HL-60 (cell line): ENCODE results near the gene NCAPH2.

ENCODE experiments used
- DNase-seq, 2 experiments: peaks; one replicate each; pipeline ENCODE4 v3.0.0-alpha.2; 2010 to 2020; ENCODE audit warnings: low read depth in 1 of 2, low spot score in 1 of 2
- H3K27ac ChIP-seq: fragments of 250-450 bp; sonication (Bioruptor Pico); replicated peaks from 2 replicates; pipeline ENCODE4 v1.5.1; 2020; ENCODE audit warnings: mild to moderate bottlenecking, moderate library complexity
- H3K27me3 ChIP-seq: fragments of 250-450 bp; sonication (Bioruptor Pico); 2 replicates; pipeline ENCODE4 v1.5.1; 2021; ENCODE audit warnings: mild to moderate bottlenecking, moderate library complexity; ENCODE audit not compliant: insufficient read depth, poor library complexity, severe bottlenecking
- H3K4me3 ChIP-seq: replicated peaks from 2 replicates; pipeline ENCODE4 v1.5.1; 2011; ENCODE audit warnings: mild to moderate bottlenecking, control low read depth, low read length; ENCODE audit not compliant: insufficient read depth
- GABPA ChIP-seq: IDR thresholded peaks from 2 replicates; pipeline ENCODE4 v1.6.1; 2012; ENCODE audit warnings: low read depth
- POLR2AphosphoS5 ChIP-seq: IDR thresholded peaks from 2 replicates; pipeline ENCODE4 v1.6.1; 2012; ENCODE audit warnings: low read depth
- SPI1 ChIP-seq: IDR thresholded peaks from 2 replicates; pipeline ENCODE4 v1.6.1; 2012; ENCODE audit warnings: low read depth, mild to moderate bottlenecking, borderline replicate concordance
- TF ChIP-seq, protein P1 (sequence below): IDR thresholded peaks from one replicate; pipeline ENCODE4 v1.5.1; 2011; ENCODE audit warnings: low read length, control low read depth, inconsistent platforms; ENCODE audit not compliant: insufficient read depth
- TF ChIP-seq, protein P2 (sequence below): IDR thresholded peaks from 2 replicates; pipeline ENCODE4 v1.6.1; 2012; ENCODE audit warnings: low read depth; ENCODE audit not compliant: insufficient replicate concordance

The NCAPH2 gene

DNA sequence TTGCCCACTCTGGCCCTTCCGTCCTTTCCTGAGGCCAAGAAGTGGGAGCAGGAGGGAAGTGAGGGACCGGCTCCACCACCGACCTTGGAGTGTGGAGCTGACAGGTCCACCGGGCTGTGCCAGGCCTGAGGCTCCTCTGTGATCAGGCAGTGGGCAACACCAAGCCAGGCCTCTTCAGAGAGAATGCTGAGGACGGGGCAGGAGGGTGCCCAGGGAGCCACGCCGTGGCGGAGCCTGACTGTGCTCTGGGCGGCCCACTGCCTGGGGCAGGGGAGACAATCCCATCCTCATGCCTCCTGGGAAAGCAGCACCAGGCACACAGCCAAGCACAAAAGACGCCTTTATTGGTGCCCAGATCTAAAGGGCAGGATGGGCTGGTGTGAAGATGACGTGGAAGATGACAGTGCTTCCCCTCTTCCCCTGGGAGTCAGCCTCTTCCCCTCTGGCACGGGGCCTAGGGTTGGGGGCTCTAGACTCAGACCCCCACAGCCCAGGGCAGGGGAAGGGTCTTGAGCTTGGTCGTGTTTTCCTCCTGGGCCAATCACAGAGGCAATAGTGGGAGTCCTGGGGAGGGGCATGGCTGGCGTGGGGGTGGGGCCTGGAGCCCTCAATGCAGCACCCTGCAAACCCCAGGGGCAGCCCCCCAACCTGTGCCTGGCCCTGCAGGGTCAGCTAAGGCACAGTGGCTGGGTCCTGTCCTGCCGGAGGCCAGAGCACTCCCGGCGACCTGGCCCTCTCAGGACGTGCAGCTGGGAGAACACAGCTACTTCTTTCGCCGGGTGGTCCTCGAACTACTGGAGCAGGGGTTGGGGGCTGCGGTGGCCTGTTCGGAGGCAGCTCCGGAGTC lies 5.2 kb upstream of the NCAPH2 start:
- no peak for DNase-seq
- H3K27me3 ChIP-seq, result no peaks in the 10 kb centered on the region
- no peak for TF ChIP-seq GABPA
- TF ChIP-seq, protein P1, sequence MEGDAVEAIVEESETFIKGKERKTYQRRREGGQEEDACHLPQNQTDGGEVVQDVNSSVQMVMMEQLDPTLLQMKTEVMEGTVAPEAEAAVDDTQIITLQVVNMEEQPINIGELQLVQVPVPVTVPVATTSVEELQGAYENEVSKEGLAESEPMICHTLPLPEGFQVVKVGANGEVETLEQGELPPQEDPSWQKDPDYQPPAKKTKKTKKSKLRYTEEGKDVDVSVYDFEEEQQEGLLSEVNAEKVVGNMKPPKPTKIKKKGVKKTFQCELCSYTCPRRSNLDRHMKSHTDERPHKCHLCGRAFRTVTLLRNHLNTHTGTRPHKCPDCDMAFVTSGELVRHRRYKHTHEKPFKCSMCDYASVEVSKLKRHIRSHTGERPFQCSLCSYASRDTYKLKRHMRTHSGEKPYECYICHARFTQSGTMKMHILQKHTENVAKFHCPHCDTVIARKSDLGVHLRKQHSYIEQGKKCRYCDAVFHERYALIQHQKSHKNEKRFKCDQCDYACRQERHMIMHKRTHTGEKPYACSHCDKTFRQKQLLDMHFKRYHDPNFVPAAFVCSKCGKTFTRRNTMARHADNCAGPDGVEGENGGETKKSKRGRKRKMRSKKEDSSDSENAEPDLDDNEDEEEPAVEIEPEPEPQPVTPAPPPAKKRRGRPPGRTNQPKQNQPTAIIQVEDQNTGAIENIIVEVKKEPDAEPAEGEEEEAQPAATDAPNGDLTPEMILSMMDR, result no peak
- TF ChIP-seq SPI1, result no peak
- TF ChIP-seq, protein P2, sequence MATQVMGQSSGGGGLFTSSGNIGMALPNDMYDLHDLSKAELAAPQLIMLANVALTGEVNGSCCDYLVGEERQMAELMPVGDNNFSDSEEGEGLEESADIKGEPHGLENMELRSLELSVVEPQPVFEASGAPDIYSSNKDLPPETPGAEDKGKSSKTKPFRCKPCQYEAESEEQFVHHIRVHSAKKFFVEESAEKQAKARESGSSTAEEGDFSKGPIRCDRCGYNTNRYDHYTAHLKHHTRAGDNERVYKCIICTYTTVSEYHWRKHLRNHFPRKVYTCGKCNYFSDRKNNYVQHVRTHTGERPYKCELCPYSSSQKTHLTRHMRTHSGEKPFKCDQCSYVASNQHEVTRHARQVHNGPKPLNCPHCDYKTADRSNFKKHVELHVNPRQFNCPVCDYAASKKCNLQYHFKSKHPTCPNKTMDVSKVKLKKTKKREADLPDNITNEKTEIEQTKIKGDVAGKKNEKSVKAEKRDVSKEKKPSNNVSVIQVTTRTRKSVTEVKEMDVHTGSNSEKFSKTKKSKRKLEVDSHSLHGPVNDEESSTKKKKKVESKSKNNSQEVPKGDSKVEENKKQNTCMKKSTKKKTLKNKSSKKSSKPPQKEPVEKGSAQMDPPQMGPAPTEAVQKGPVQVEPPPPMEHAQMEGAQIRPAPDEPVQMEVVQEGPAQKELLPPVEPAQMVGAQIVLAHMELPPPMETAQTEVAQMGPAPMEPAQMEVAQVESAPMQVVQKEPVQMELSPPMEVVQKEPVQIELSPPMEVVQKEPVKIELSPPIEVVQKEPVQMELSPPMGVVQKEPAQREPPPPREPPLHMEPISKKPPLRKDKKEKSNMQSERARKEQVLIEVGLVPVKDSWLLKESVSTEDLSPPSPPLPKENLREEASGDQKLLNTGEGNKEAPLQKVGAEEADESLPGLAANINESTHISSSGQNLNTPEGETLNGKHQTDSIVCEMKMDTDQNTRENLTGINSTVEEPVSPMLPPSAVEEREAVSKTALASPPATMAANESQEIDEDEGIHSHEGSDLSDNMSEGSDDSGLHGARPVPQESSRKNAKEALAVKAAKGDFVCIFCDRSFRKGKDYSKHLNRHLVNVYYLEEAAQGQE, result no peak
- H3K4me3 ChIP-seq, result no peak overlapping the region
- H3K27ac ChIP-seq, result no peak overlapping the region

DNA sequence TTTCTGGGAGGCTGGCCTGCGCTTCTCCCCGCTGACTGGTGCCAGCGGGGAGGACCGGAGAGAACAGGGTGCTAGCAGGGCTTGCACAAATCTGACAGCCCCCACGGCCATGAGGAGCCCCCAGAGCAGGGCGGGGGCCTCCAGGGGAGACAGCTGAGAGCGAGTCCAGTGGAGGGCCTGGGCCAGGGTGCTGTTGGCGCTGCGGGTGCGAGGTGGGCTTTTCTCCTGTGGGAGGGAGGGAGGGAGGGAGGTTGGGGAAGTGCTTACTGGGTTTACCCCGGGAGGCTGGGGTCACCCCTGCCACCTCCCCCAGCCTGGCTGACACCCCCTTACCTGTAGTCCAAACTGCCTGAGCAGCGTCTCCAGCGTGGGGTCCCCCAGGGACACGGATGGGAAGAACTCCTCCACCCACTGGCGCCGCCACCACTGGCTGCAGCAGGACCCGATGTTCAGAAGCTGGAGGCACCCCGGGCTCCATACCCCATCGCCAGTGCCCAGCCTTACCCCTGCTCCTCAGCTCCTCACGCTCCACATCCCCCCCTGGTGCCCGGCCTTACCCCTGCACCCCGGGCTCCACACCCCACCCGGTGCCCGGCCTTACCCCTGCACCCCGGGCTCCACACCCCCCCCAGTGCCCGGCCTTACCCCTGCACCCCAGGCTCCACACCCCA lies 4.4 kb upstream of the NCAPH2 start:
- Histone ChIP-seq H3K27me3 (no peaks in the 10 kb centered on the region), H3K27ac (no peak overlapping the region), H3K4me3 (no peak overlapping the region)
- no peak for DNase-seq
- TF ChIP-seq POLR2AphosphoS5, result no peak
- TF ChIP-seq GABPA, result no peak
- TF ChIP-seq SPI1, result no peak
- TF ChIP-seq, protein P1, result no peak
- TF ChIP-seq, protein P2, result no peak

- Histone ChIP-seq H3K4me3 (no peak overlapping the region), H3K27me3 (no peaks in the 10 kb centered on the region), H3K27ac (no peak overlapping the region)
- TF ChIP-seq POLR2AphosphoS5, result no peak
- TF ChIP-seq, protein P1, result no peak
- TF ChIP-seq, protein P2, result no peak
- TF ChIP-seq GABPA, result no peak
- no peak for TF ChIP-seq SPI1
- no peak for DNase-seq
These were observed 3.4 kb upstream of the NCAPH2 start for GRCh38 chr22:50504369-50505211.
